ENCODE data around the gene ELOB. TPM values are rescaled to one million over a fixed set of nuclear protein-coding genes. Genes with fewer than 3 reads are reported as not detected.

Gene ELOB
- total RNA-seq, 2 donors from 2014 or later, result 318 to 496 TPM

GRCh38 chr16:2768403-2769089, 8.5 kb downstream of the ELOB start:
- peaks cover 33 to 65% of the 10 kb centered on the region in 2 donors for H3K36me3 ChIP-seq
- H3K27ac ChIP-seq, result no peak overlapping the region
- 74% methylated on average over 17 of the region's 17 CpGs for WGBS

GRCh38 chr16:2767891-2768290, 9.2 kb downstream of the ELOB start:
- Histone ChIP-seq H3K27ac (no peak overlapping the region), H3K4me3 (no peak overlapping the region), H3K9me3 (no peaks in the 10 kb centered on the region), H3K36me3 (peaks cover 36 to 72% of the 10 kb centered on the region in 2 donors), H3K27me3 (replicated peaks; ENCODE audit: insufficient read depth) (no peaks in the 10 kb centered on the region), H3K4me1 (replicated peaks) (no peaks in the 10 kb centered on the region)
- intact Hi-C loops (cut with DNase I), result no loop called here
- TF ChIP-seq, protein P1, sequence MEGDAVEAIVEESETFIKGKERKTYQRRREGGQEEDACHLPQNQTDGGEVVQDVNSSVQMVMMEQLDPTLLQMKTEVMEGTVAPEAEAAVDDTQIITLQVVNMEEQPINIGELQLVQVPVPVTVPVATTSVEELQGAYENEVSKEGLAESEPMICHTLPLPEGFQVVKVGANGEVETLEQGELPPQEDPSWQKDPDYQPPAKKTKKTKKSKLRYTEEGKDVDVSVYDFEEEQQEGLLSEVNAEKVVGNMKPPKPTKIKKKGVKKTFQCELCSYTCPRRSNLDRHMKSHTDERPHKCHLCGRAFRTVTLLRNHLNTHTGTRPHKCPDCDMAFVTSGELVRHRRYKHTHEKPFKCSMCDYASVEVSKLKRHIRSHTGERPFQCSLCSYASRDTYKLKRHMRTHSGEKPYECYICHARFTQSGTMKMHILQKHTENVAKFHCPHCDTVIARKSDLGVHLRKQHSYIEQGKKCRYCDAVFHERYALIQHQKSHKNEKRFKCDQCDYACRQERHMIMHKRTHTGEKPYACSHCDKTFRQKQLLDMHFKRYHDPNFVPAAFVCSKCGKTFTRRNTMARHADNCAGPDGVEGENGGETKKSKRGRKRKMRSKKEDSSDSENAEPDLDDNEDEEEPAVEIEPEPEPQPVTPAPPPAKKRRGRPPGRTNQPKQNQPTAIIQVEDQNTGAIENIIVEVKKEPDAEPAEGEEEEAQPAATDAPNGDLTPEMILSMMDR (IDR thresholded peaks at IDR 0.05), result no peak
- TF ChIP-seq POLR2AphosphoS5 (IDR thresholded peaks at IDR 0.05), result no peak
- TF ChIP-seq POLR2A (IDR thresholded peaks at IDR 0.05), result no peak
- WGBS, result 67% methylated on average over 14 of the region's 14 CpGs
- DNase-seq (ENCODE audit: low spot score), result no peak

More at GRCh38 chr16:2768403-2769089, 8.5 kb downstream of the ELOB start:
- Histone ChIP-seq H3K4me1 (replicated peaks) (no peaks in the 10 kb centered on the region), H3K27me3 (replicated peaks; ENCODE audit: insufficient read depth) (no peaks in the 10 kb centered on the region), H3K4me3 (no peak overlapping the region), H3K9me3 (no peaks in the 10 kb centered on the region)
- intact Hi-C loops (cut with DNase I), result no loop called here
- no peak for DNase-seq (ENCODE audit: low spot score)
- TF ChIP-seq, protein P1 (IDR thresholded peaks at IDR 0.05), result no peak
- TF ChIP-seq POLR2A (IDR thresholded peaks at IDR 0.05) (no peak), POLR2AphosphoS5 (IDR thresholded peaks at IDR 0.05) (no peak)

DNA sequence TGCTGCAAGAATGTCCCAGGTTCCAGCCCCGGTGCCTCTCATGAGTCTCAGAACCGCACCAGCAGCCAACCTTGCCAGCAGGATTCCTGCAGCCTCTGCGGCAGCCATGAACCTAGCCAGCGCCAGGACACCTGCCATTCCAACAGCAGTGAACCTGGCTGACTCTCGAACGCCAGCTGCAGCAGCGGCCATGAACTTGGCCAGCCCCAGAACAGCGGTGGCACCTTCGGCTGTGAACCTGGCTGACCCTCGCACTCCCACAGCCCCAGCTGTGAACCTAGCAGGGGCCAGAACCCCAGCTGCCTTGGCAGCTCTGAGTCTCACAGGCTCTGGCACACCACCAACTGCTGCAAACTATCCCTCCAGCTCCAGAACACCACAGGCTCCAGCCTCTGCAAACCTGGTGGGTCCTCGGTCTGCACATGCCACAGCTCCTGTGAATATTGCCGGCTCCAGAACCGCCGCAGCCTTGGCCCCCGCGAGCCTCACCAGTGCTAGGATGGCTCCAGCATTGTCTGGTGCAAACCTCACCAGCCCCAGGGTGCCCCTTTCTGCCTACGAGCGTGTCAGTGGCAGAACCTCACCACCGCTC, 9.8 kb downstream of the ELOB start:
- Histone ChIP-seq H3K27me3 (replicated peaks; ENCODE audit: insufficient read depth) (no peaks in the 10 kb centered on the region), H3K36me3 (peaks cover 39 to 77% of the 10 kb centered on the region in 2 donors), H3K9me3 (no peaks in the 10 kb centered on the region), H3K4me3 (no peak overlapping the region), H3K27ac (no peak overlapping the region), H3K4me1 (replicated peaks) (no peaks in the 10 kb centered on the region)
- intact Hi-C loops (cut with DNase I), result no loop called here
- no peak for DNase-seq (ENCODE audit: low spot score)
- no peak for TF ChIP-seq POLR2A (IDR thresholded peaks at IDR 0.05)
- no peak for TF ChIP-seq POLR2AphosphoS5 (IDR thresholded peaks at IDR 0.05)
- TF ChIP-seq, protein P1 (IDR thresholded peaks at IDR 0.05), result no peak
- 91% methylated on average over 19 of the region's 19 CpGs for WGBS

DNA sequence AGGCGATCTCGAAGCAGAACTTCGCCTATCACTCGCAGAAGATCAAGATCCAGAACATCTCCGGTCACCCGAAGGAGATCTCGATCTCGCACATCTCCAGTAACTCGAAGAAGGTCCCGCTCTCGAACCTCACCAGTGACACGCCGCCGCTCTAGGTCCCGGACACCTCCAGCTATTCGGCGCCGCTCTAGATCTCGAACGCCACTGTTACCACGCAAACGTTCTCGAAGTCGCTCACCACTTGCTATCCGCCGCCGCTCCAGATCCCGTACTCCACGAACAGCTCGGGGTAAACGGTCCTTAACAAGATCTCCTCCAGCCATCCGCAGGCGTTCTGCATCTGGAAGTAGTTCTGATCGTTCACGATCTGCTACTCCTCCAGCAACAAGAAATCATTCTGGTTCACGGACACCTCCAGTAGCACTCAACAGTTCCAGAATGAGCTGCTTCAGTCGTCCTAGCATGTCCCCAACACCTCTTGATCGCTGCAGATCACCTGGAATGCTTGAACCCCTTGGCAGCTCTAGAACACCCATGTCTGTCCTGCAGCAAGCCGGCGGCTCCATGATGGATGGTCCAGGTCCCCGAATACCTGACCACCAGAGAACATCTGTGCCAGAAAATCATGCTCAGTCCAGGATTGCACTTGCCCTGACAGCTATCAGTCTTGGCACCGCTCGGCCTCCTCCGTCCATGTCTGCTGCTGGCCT, 10.5 kb downstream of the ELOB start:
- no peaks in the 10 kb centered on the region for H3K4me1 ChIP-seq (replicated peaks)
- peaks cover 44 to 78% of the 10 kb centered on the region in 2 donors for H3K36me3 ChIP-seq
- no peak overlapping the region for H3K27ac ChIP-seq
- 94% methylated on average over 44 of the region's 44 CpGs for WGBS
- TF ChIP-seq POLR2A (IDR thresholded peaks at IDR 0.05) (no peak), POLR2AphosphoS5 (IDR thresholded peaks at IDR 0.05) (no peak)
- TF ChIP-seq, protein P1 (IDR thresholded peaks at IDR 0.05), result no peak
- H3K4me3 ChIP-seq, result no peak overlapping the region
- H3K27me3 ChIP-seq (replicated peaks; ENCODE audit: insufficient read depth), result no peaks in the 10 kb centered on the region
- intact Hi-C loops (cut with DNase I), result no loop called here
- no peak for DNase-seq (ENCODE audit: low spot score)
- no peaks in the 10 kb centered on the region for H3K9me3 ChIP-seq
